ENCODE measurements around the gene TRPC4AP.

The TRPC4AP gene

GRCh38 chr20:34970193-34970840 lies 122.3 kb downstream of the TRPC4AP start:
- DNase-seq (ENCODE audit: low spot score), result no peak

- no peak for DNase-seq (ENCODE audit: low spot score)
These were observed 124.4 kb downstream of the TRPC4AP start for GRCh38 chr20:34968042-34968775.

- no peak for DNase-seq (ENCODE audit: low spot score)
These were observed 125.2 kb downstream of the TRPC4AP start for GRCh38 chr20:34967421-34967820.

- DNase-seq (ENCODE audit: low spot score), result no peak
These were observed 127.6 kb downstream of the TRPC4AP start for GRCh38 chr20:34965051-34965450.

GRCh38 chr20:34964486-34964885 lies 128.1 kb downstream of the TRPC4AP start:
- DNase-seq (ENCODE audit: low spot score), result no peak

GRCh38 chr20:34956751-34957472 lies 135.7 kb downstream of the TRPC4AP start:
- DNase-seq (ENCODE audit: low spot score), result no peak

- DNase-seq (ENCODE audit: low spot score), result no peak
These were observed 136.6 kb downstream of the TRPC4AP start for GRCh38 chr20:34956041-34956458.

GRCh38 chr20:34955231-34956040 lies 137.2 kb downstream of the TRPC4AP start, which contains the start of the genes GSS and MYH7B:
GSS (minus strand) TSS chr20:34955806; CDS start chr20:34951852, 3,954 bp downstream.
MYH7B (plus strand) TSS chr20:34955868; CDS start chr20:34978006, 22,138 bp downstream.
- peak; percentile 99 for DNase-seq (ENCODE audit: low spot score)

- peak; percentile 55 for DNase-seq (ENCODE audit: low spot score)
These were observed 137.7 kb downstream of the TRPC4AP start for GRCh38 chr20:34954904-34955230.

GRCh38 chr20:34953960-34954359 lies 138.6 kb downstream of the TRPC4AP start:
- no peak for DNase-seq (ENCODE audit: low spot score)

- no peak for DNase-seq (ENCODE audit: low spot score)
These were observed 139.9 kb downstream of the TRPC4AP start for GRCh38 chr20:34952671-34953070.

All from GM03348 (cell line).